HepG2 (cell line): ENCODE data around the gene CDKN2A. TPM values are rescaled to one million over a fixed set of nuclear protein-coding genes. Genes with fewer than 3 reads are reported as not detected.

Source experiments
- BHLHE40 ChIP-seq: IDR thresholded peaks from 2 replicates; pipeline ENCODE4 v1.6.1; 2011; ENCODE audit warnings: low read length, improper control_type of control experiment
- CEBPG ChIP-seq: IDR thresholded peaks from 2 replicates; pipeline ENCODE4 v1.6.1; 2016
- ERF ChIP-seq: IDR thresholded peaks from 2 replicates; pipeline ENCODE4 v1.6.1; 2018; ENCODE audit warnings: missing biosample characterization, missing genetic modification reagents
- FOXA1 ChIP-seq, 2 experiments: fragments of 450-650 bp in 1 of 2; sonication (generic) in 1 of 2; formaldehyde crosslinking in 1 of 2; IDR thresholded peaks; 2 replicates each; pipeline versions ENCODE4 v1.4.0 to v1.6.1; 2016 to 2020; ENCODE audit warnings: missing genetic modification reagents in 1 of 2
- FOXA3 ChIP-seq: IDR thresholded peaks from 2 replicates; pipeline ENCODE4 v1.6.1; 2016; ENCODE audit warnings: missing genetic modification reagents, missing compliant biosample characterization
- FOXP1 ChIP-seq, 2 experiments: fragments of 450-650 bp in 1 of 2; IDR thresholded peaks; 2 replicates each; pipeline ENCODE4 v1.6.1; 2017 to 2018; ENCODE audit warnings: antibody characterized with exemption in 1 of 2
- GATAD2A ChIP-seq: IDR thresholded peaks from 2 replicates; pipeline ENCODE4 v1.6.1; 2016
- HMG20B ChIP-seq: conservative IDR thresholded peaks from 2 replicates; pipeline ENCODE4 v1.6.1; 2016; ENCODE audit warnings: missing genetic modification reagents, missing compliant biosample characterization
- IRF2 ChIP-seq: IDR thresholded peaks from 2 replicates; pipeline ENCODE4 v1.6.1; 2018; ENCODE audit warnings: missing genetic modification reagents, missing compliant biosample characterization
- KAT2B ChIP-seq: fragments of 150-350 bp; IDR thresholded peaks from 2 replicates; pipeline ENCODE4 v1.6.1; 2014; ENCODE audit warnings: low read depth, low read length, borderline replicate concordance
- MED13 ChIP-seq: sonication (generic); formaldehyde crosslinking; IDR thresholded peaks from 2 replicates; pipeline ENCODE4 v1.5.0; 2020; ENCODE audit warnings: missing genetic modification reagents
- MIXL1 ChIP-seq: IDR thresholded peaks from 2 replicates; pipeline ENCODE4 v1.6.1; 2016
- POLR2G ChIP-seq: fragments of 200-400 bp; formaldehyde crosslinking; IDR thresholded peaks from 2 replicates; pipeline ENCODE4 v1.6.1; 2018; ENCODE audit warnings: mild to moderate bottlenecking, low read depth, low read length, moderate library complexity
- RARA ChIP-seq: IDR thresholded peaks from 2 replicates; pipeline ENCODE4 v1.6.1; 2016; ENCODE audit warnings: missing genetic modification reagents, missing compliant biosample characterization
- RBM22 ChIP-seq: fragments of 200-400 bp; formaldehyde crosslinking; optimal IDR thresholded peaks from 2 replicates; pipeline ENCODE3; 2017; ENCODE audit warnings: mild to moderate bottlenecking, low read length, moderate library complexity
- SNAPC2 ChIP-seq: sonication (generic); formaldehyde crosslinking; IDR thresholded peaks from 2 replicates; pipeline ENCODE4 v1.8.1; 2022; ENCODE audit warnings: mild to moderate bottlenecking, missing genetic modification reagents
- SOX5 ChIP-seq: IDR thresholded peaks from 2 replicates; pipeline ENCODE4 v1.6.1; 2016; ENCODE audit warnings: borderline replicate concordance
- SOX6 ChIP-seq, 2 experiments: fragments of 450-650 bp in 1 of 2; sonication (generic) in 1 of 2; formaldehyde crosslinking in 1 of 2; IDR thresholded peaks; 2 replicates each; pipeline versions ENCODE4 v1.4.0 to v1.6.1; 2017 to 2020; ENCODE audit warnings: antibody characterized with exemption in 1 of 2, mild to moderate bottlenecking in 1 of 2, missing genetic modification reagents in 1 of 2
- TEAD3 ChIP-seq: optimal IDR thresholded peaks from 2 replicates; pipeline ENCODE3; 2016; ENCODE audit warnings: borderline replicate concordance
- TFAP4 ChIP-seq: sonication (generic); IDR thresholded peaks from 2 replicates; pipeline ENCODE4 v1.6.1; 2016; ENCODE audit warnings: low read depth, borderline replicate concordance
- ZNF225 ChIP-seq: sonication (generic); formaldehyde crosslinking; IDR thresholded peaks from 2 replicates; pipeline ENCODE4 v1.4.0; 2020; ENCODE audit warnings: mild to moderate bottlenecking, missing genetic modification reagents
- ZNF407 ChIP-seq: sonication (generic); formaldehyde crosslinking; IDR thresholded peaks from one replicate; pipeline ENCODE4 v1.5.1; 2020; ENCODE audit warnings: mild to moderate bottlenecking, missing genetic modification reagents; ENCODE audit errors: not compliant biosample characterization
- ZNF556 ChIP-seq: sonication (generic); formaldehyde crosslinking; IDR thresholded peaks from 2 replicates; pipeline ENCODE4 v1.4.0; 2020; ENCODE audit warnings: mild to moderate bottlenecking, missing genetic modification reagents, borderline replicate concordance
- ZNF747 ChIP-seq: sonication (generic); formaldehyde crosslinking; IDR thresholded peaks from 2 replicates; pipeline ENCODE4 v1.8.1; 2023; ENCODE audit warnings: missing genetic modification reagents, mild to moderate bottlenecking, borderline replicate concordance
- polyA plus RNA-seq, 8 experiments: library from polyadenylated mRNA; depleted of rRNA in 3 of 8; stranded (reverse) in 7 of 8; unstranded in 1 of 8; fragments of >200 nt; fragmentation: Illumina TruSeq in 4 of 8; extraction: Trizol in 4 of 8; gene quantifications; 2 replicates each; pipeline versions ENCODE4 v1.2.1 to v1.2.3, GENCODE V29; 2011 to 2016; ENCODE audit warnings: low read depth in 4 of 8, missing spikeins in 1 of 8, mixed read lengths in 1 of 8; ENCODE audit not compliant: insufficient read depth in 1 of 8
- total RNA-seq, 5 experiments: library from RNA; depleted of rRNA; stranded (reverse); fragments of >200 nt; fragmentation: Illumina TruSeq; extraction: Trizol; gene quantifications; 2 replicates each; pipeline ENCODE4 v1.2.3, GENCODE V29; 2016; ENCODE audit warnings: low read depth in 1 of 5

The CDKN2A gene
- total and polyA plus RNA-seq, 2 of the 13 experiments (the other 11 are each of a cell fraction or from before 2014, with no cell fraction given), result 4.2 to 4.8 TPM

- no peak for TF ChIP-seq SNAPC2 (CRISPR knock-in tag)
- no peak for TF ChIP-seq TEAD3
- no peak for TF ChIP-seq BHLHE40
- TF ChIP-seq ZNF407, result no peak
- no peak for TF ChIP-seq FOXA1 (IDR thresholded peaks at IDR 0.05)
- TF ChIP-seq FOXA1 (CRISPR knock-in tag; IDR thresholded peaks at IDR 0.05), result 0 out of 2 replicates have a peak, but pooled peaks have one; percentile 15
- peak; percentile 51; the same call in 1 of the 2 replicates for TF ChIP-seq SOX5 (CRISPR knock-in tag)
- no peak for TF ChIP-seq POLR2G
- peak; percentile 68; the same call in 1 of the 2 replicates for TF ChIP-seq FOXA3 (CRISPR knock-in tag)
- peak; percentile 87 for TF ChIP-seq CEBPG
- TF ChIP-seq RBM22, result no peak
- no peak for TF ChIP-seq MED13 (CRISPR knock-in tag)
- no peak for TF ChIP-seq SOX6 (IDR thresholded peaks at IDR 0.05)
- peak; percentile 27; the same call in 1 of the 2 replicates for TF ChIP-seq SOX6 (CRISPR knock-in tag; IDR thresholded peaks at IDR 0.05)
- TF ChIP-seq HMG20B, result no peak
- peak; percentile 74 for TF ChIP-seq GATAD2A (CRISPR knock-in tag)
- 0 out of 2 replicates have a peak, but pooled peaks have one; percentile 12 for TF ChIP-seq TFAP4
- TF ChIP-seq ZNF747, result no peak
- 0 out of 2 replicates have a peak, but pooled peaks have one; percentile 19 for TF ChIP-seq MIXL1 (CRISPR knock-in tag)
- no peak for TF ChIP-seq ZNF556 (CRISPR knock-in tag)
- no peak for TF ChIP-seq IRF2 (CRISPR knock-in tag)
- no peak for TF ChIP-seq ZNF225 (CRISPR knock-in tag)
- no peak for TF ChIP-seq KAT2B
- no peak for TF ChIP-seq ERF (CRISPR knock-in tag)
- TF ChIP-seq RARA (CRISPR knock-in tag), result peak; percentile 33; the same call in 1 of the 2 replicates
- no peak for TF ChIP-seq FOXP1 (IDR thresholded peaks at IDR 0.05)
- peak; percentile 85 for TF ChIP-seq FOXP1 (CRISPR knock-in tag; IDR thresholded peaks at IDR 0.05)
Measured at GRCh38 chr9:22039258-22039657, 45.1 kb upstream of the CDKN2A start (continued).
